ENCODE measurements around the gene MORF4L2. TPM values are rescaled to one million over a fixed set of nuclear protein-coding genes. Genes with fewer than 3 reads are reported as not detected.

Gene MORF4L2
- total RNA-seq, 1 donor from 2014 or later: 166 TPM

- H3K36me3 ChIP-seq: no peaks in the 10 kb centered on the region
- no peaks in the 10 kb centered on the region for H3K27me3 ChIP-seq (ENCODE audit: low read depth)
- H3K9me3 ChIP-seq: no peaks in the 10 kb centered on the region
- no peak for ATAC-seq
- TF ChIP-seq, protein P1, sequence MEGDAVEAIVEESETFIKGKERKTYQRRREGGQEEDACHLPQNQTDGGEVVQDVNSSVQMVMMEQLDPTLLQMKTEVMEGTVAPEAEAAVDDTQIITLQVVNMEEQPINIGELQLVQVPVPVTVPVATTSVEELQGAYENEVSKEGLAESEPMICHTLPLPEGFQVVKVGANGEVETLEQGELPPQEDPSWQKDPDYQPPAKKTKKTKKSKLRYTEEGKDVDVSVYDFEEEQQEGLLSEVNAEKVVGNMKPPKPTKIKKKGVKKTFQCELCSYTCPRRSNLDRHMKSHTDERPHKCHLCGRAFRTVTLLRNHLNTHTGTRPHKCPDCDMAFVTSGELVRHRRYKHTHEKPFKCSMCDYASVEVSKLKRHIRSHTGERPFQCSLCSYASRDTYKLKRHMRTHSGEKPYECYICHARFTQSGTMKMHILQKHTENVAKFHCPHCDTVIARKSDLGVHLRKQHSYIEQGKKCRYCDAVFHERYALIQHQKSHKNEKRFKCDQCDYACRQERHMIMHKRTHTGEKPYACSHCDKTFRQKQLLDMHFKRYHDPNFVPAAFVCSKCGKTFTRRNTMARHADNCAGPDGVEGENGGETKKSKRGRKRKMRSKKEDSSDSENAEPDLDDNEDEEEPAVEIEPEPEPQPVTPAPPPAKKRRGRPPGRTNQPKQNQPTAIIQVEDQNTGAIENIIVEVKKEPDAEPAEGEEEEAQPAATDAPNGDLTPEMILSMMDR (IDR thresholded peaks at IDR 0.05): no peak
- H3K4me1 ChIP-seq: no peaks in the 10 kb centered on the region
- intact Hi-C loops (cut with DNase I): no loop called here
- H3K4me3 ChIP-seq: no peak overlapping the region
- no peak for DNase-seq
- H3K27ac ChIP-seq: no peak overlapping the region
These were observed 4.6 kb upstream of the MORF4L2 start for GRCh38 chrX:103691059-103691458.

DNA sequence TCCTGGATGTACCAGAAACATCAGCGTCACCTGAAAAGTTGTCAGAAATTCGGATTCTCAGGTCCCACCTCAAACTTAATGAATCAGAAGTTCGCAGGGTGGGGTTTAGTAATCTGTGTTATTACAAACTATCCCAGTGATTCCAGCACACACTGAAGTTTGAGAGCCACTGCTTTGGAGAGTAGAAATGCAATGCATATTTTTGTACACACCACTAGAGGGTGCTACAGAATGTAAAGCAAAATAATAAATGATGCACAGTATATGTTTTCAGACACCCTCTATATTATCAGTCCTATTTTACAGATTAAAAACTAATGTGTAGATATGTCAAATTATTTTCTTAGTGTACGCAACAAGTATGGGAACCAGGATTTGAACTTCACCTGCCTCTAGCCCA, 2.4 kb upstream of the MORF4L2 start:
- H3K4me1 ChIP-seq: peaks cover 10% of the 10 kb centered on the region
- no peak for DNase-seq
- H3K27ac ChIP-seq: no peak overlapping the region
- no peaks in the 10 kb centered on the region for H3K27me3 ChIP-seq (ENCODE audit: low read depth)
- no peak for ATAC-seq
- intact Hi-C loops (cut with DNase I): no loop called here
- no peaks in the 10 kb centered on the region for H3K9me3 ChIP-seq
- H3K4me3 ChIP-seq: no peak overlapping the region
- TF ChIP-seq, protein P1 (IDR thresholded peaks at IDR 0.05): peak; percentile 52
- H3K36me3 ChIP-seq: peaks cover 10% of the 10 kb centered on the region

DNA sequence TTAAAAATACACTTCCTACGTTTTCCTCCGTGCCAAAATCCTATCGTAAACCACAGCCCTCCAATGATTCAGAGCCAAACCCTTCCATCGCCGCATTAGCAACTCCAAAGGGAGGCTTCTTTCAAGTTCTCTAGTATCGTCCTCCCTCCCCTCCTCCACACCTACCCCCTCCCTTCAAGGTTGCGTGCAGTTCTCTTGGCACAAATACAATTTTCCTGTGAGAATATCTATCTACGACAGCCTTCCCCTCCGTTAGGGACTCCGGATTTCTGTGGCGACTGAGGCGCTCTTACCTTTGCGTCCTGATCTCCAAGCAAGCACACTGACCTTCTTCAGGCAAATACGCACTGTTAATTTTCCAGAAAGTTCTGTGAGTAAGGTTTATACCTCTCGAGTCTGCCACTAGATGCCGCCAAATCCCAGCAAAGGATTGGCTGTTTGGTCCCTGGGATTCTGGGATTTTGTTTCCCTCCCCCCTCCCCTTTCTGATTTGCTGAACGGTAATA, 1.2 kb upstream of the MORF4L2 start:
- peaks cover 19% of the 10 kb centered on the region for H3K36me3 ChIP-seq
- H3K9me3 ChIP-seq: no peaks in the 10 kb centered on the region
- H3K4me1 ChIP-seq: peaks cover 10% of the 10 kb centered on the region
- H3K27me3 ChIP-seq (ENCODE audit: low read depth): no peaks in the 10 kb centered on the region
- peak; percentile 48 for DNase-seq
- intact Hi-C loops (cut with DNase I): no loop called here
- peak overlapping the region; percentile 63 for H3K4me3 ChIP-seq
- ATAC-seq: peak; percentile 29 to 39
- peak overlapping the region; percentile 96 for H3K27ac ChIP-seq
- TF ChIP-seq, protein P1 (IDR thresholded peaks at IDR 0.05): peak; percentile 43

DNA sequence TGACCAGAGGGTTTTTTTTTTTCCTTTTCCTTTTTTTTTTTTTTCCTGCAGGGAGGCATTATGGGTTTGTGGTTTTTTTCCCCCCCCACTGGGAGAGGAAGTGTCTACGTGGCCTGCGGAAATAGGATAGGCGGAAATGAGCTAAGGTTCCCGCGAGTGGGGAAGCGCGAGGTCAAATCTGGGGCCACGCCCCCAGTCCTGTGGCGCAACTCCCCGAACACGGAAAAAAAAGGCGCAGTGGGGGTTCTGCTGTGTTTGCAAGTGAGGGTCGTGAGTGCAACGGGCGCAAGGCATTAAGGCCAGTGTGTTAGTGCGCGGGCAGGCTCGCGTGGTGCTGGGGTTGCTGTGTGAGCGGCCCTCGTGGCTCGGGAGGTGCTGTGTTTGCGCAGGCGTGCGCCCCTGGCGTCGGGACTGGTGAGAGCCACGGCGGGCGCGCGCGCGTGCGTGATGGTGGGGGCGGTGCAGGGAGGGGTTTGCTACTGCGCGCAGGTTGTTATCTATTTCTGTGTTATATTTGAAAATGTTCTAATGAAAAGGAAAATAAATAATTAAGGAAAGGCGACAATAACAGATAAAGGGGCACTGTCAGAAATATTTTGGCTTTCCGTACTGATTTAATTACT, 685 bp upstream of the MORF4L2 start:
- TF ChIP-seq, protein P1 (IDR thresholded peaks at IDR 0.05): peak; percentile 56
- ATAC-seq (peak; percentile 92 to 95), DNase-seq (peak; percentile 92)
- H3K27ac ChIP-seq: peak overlapping the region; percentile 96
- intact Hi-C loops (cut with DNase I): no loop called here
- peak overlapping the region; percentile 63 for H3K4me3 ChIP-seq
- peaks cover 24% of the 10 kb centered on the region for H3K36me3 ChIP-seq
- no peaks in the 10 kb centered on the region for H3K9me3 ChIP-seq
- H3K4me1 ChIP-seq: peaks cover 10% of the 10 kb centered on the region
- no peaks in the 10 kb centered on the region for H3K27me3 ChIP-seq (ENCODE audit: low read depth)

DNA sequence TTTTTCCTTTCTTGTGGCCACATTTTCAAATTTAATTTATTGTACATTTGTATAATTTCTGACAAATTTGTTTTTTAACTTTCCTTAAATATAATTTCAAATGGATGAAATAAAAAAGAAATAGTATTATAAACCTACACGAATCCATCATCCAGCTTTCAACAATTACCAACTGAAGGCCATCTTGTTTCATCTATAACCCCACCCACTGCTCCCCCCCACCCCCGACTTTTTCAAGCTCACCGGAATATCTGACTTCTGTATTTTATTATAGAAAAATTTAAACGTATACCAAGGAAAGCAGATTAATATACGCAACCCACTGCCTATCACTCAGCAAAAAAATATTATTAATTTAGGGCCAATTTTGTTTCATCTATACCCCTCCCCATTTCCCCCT, 1.1 kb downstream of the MORF4L2 start:
- TF ChIP-seq, protein P1 (IDR thresholded peaks at IDR 0.05): no peak
- H3K27ac ChIP-seq: peak overlapping the region; percentile 96
- no peaks in the 10 kb centered on the region for H3K27me3 ChIP-seq (ENCODE audit: low read depth)
- H3K36me3 ChIP-seq: peaks cover 34% of the 10 kb centered on the region
- peaks cover 10% of the 10 kb centered on the region for H3K4me1 ChIP-seq
- no peaks in the 10 kb centered on the region for H3K9me3 ChIP-seq
- H3K4me3 ChIP-seq: peak overlapping the region; percentile 57
- intact Hi-C loops (cut with DNase I): no loop called here
- no peak for DNase-seq
- no peak for ATAC-seq

All from lower lobe of right lung (tissue), 2 donors.